Fibroblast of lung (primary cell): ENCODE results near the gene CDC6.

Source experiments
- EZH2 ChIP-seq: IDR thresholded peaks from 2 replicates; pipeline ENCODE4 v1.5.1; 2012; ENCODE audit warnings: low read length, control low read depth, mild to moderate bottlenecking; ENCODE audit errors: missing control alignments
- TF ChIP-seq, protein P1 (sequence below), 2 donors: IDR thresholded peaks in 1 of 2; conservative IDR thresholded peaks in 1 of 2; 1 replicate in 1 of 2; 2 replicates in 1 of 2; pipeline ENCODE4 v1.5.1; 2011 to 2012; ENCODE audit warnings: low read length in 2 of 2, control low read depth in 1 of 2, inconsistent platforms in 1 of 2, low read depth in 1 of 2, mild to moderate bottlenecking in 1 of 2

DNA sequence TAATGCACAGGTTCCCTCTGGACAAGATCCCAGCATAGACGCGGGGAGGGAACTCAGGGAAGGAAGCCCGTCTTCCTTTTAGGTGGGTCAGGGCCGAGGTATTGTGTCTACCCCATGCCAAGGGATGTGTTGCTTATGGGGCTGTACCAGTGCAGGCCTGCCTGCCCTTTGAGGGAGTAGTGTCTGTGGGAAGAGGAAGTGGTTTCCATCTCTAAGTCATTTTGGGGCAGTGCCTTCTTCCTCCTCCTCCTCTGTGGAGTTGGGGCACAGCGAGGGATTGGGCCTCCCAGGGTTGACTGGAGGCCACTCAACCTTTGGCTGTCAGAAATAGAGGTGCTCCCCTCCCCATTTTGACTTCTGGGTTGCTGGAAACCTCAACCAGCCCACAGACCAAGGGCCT, 50.4 kb downstream of the CDC6 start:
- TF ChIP-seq, protein P1, sequence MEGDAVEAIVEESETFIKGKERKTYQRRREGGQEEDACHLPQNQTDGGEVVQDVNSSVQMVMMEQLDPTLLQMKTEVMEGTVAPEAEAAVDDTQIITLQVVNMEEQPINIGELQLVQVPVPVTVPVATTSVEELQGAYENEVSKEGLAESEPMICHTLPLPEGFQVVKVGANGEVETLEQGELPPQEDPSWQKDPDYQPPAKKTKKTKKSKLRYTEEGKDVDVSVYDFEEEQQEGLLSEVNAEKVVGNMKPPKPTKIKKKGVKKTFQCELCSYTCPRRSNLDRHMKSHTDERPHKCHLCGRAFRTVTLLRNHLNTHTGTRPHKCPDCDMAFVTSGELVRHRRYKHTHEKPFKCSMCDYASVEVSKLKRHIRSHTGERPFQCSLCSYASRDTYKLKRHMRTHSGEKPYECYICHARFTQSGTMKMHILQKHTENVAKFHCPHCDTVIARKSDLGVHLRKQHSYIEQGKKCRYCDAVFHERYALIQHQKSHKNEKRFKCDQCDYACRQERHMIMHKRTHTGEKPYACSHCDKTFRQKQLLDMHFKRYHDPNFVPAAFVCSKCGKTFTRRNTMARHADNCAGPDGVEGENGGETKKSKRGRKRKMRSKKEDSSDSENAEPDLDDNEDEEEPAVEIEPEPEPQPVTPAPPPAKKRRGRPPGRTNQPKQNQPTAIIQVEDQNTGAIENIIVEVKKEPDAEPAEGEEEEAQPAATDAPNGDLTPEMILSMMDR (conservative IDR thresholded peaks at IDR 0.05 in 1 of 2, IDR thresholded peaks at IDR 0.05 in 1 of 2; ENCODE audit: low read depth in 1 of 2, low read length in 2 of 2), result no peak
- TF ChIP-seq EZH2, result no peak
